ENCODE results near the gene REPS1. TPM values are rescaled to one million over a fixed set of nuclear protein-coding genes. Genes with fewer than 3 reads are reported as not detected.
"Not testable (repeated sequence)": the region's sequence is repeated elsewhere in the genome, so short reads cannot be mapped to it uniquely, and the experiment has no call there.

REPS1 gene, protein sequence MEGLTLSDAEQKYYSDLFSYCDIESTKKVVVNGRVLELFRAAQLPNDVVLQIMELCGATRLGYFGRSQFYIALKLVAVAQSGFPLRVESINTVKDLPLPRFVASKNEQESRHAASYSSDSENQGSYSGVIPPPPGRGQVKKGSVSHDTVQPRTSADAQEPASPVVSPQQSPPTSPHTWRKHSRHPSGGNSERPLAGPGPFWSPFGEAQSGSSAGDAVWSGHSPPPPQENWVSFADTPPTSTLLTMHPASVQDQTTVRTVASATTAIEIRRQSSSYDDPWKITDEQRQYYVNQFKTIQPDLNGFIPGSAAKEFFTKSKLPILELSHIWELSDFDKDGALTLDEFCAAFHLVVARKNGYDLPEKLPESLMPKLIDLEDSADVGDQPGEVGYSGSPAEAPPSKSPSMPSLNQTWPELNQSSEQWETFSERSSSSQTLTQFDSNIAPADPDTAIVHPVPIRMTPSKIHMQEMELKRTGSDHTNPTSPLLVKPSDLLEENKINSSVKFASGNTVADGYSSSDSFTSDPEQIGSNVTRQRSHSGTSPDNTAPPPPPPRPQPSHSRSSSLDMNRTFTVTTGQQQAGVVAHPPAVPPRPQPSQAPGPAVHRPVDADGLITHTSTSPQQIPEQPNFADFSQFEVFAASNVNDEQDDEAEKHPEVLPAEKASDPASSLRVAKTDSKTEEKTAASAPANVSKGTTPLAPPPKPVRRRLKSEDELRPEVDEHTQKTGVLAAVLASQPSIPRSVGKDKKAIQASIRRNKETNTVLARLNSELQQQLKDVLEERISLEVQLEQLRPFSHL
- total RNA-seq (2014; rRNA removed; shearing (Covaris generic)): 55.8 and 64.1 TPM in 2 replicates

DNA sequence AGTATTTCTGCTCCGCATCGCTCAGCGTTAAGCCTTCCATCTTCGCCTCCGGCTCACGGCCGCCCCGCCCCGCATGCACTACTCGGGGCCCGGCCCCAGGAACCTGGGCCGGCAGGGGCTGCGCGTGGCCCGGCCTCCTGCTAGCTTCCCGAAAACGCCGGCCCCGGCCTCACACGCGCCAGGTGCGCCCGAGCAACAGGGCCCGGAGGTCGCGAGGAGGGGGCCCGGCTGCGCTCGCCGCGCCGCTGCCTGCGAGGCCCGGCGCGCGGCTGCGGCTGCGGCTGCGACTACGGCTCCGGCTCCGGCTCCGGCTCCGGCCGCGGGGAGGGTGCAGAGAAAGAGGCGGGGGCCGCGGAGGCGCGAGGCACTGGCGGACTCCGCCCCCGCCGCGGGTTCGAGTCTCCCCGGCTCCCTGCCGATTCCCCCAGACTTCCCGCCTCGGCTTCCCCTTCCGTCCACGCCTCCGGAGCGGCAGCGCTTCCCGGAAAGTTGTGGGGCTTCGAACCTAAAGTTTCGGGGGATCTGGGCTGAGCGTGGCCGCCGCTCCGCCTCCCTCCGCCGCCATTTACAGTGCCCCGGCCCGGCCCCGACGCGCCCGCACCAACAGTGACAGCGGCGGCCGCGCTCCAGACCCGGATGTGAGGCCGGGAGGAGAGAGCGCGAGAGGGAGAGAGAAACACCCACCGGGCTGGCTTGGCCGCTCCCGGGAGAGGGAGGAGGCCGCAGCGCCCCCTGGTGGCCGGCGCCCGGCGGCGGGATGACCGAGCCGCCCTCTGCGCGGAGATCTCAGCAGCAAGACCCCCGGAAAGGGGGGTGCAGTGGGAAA, at the start of gene REPS1:
Gene REPS1, minus strand, starts transcription at position 611 of the 826 bp plus-strand sequence. Its CDS starts 571 bp downstream, at position 40.
- no peaks in the 10 kb centered on the region for H3K36me3 ChIP-seq (replicated peaks; ENCODE audit: control insufficient read depth, insufficient read depth, low read length)
- H3K4me3 ChIP-seq (ENCODE audit: insufficient read depth, low read depth, low read length): peak within 1 kb of the TSS; percentile 88
- no peaks in the 10 kb centered on the region for H3K27me3 ChIP-seq (ENCODE audit: control insufficient read depth, insufficient read depth, low read length)
- DNase-seq: peak; percentile 96

DNA sequence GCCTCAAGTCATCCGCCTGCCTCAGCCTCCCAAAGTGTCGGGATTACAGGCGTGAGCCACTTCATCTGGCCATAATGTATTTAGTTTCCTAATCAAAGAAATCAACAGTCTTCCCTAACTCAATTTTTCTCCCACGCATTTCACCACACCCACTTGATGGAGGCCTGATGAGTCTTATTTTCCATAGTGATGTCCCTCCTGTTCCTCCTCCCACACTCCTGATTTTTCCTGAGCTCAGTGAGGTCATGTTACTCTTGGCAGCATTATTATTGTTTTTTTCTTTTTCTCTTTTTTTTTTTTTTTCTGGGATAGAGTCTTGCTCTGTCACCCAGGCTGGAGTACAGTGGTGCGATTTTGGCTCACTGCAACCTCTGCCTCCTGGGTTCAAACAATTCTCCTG, 49.4 kb upstream of the REPS1 start:
- Histone ChIP-seq H3K27me3 (ENCODE audit: control insufficient read depth, insufficient read depth, low read length) (no peaks in the 10 kb centered on the region), H3K4me3 (ENCODE audit: insufficient read depth, low read depth, low read length) (no peak overlapping the region), H3K36me3 (replicated peaks; ENCODE audit: control insufficient read depth, insufficient read depth, low read length) (peaks cover 11% of the 10 kb centered on the region)
- no peak for DNase-seq

DNA sequence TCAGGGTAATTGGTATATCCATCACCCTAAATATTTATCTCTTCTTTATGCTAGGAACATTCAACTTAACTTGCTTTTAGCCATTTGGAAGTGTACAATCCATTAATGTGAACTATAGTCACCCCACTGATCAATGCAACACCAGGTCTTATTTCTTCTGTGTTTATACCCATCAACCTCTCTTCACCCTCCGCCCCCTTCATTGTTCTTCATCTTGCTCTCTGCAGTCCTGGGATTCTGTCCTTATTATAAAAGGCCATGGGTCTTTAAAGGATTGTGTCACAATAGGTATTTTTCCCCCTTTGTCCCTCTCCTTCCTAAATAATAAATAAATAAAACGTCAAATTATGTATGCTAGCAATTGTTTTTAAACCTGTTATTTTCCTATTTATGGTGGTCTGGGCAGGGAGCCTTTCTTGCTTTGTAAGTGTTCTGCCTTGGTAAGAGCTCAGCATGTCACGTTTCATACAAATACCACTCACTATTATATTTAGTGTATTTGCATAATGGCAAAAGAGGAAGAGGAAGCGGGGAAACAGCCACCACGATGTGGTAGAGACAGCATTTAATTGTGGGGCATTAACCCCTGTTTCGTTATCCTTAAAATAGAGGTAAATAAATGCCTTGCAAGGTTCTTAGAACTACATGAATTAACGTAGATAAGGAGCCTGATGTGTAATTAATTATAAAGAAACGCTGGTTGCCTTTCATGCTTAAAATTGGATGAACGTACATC, 42.3 kb upstream of the REPS1 start:
- DNase-seq: peak; percentile 25
- Histone ChIP-seq H3K4me3 (ENCODE audit: insufficient read depth, low read depth, low read length) (peak overlapping the region; percentile 95; the same call in 1 of the 2 replicates), H3K36me3 (replicated peaks; ENCODE audit: control insufficient read depth, insufficient read depth, low read length) (peaks cover 4% of the 10 kb centered on the region), H3K27me3 (ENCODE audit: control insufficient read depth, insufficient read depth, low read length) (no peaks in the 10 kb centered on the region)

DNA sequence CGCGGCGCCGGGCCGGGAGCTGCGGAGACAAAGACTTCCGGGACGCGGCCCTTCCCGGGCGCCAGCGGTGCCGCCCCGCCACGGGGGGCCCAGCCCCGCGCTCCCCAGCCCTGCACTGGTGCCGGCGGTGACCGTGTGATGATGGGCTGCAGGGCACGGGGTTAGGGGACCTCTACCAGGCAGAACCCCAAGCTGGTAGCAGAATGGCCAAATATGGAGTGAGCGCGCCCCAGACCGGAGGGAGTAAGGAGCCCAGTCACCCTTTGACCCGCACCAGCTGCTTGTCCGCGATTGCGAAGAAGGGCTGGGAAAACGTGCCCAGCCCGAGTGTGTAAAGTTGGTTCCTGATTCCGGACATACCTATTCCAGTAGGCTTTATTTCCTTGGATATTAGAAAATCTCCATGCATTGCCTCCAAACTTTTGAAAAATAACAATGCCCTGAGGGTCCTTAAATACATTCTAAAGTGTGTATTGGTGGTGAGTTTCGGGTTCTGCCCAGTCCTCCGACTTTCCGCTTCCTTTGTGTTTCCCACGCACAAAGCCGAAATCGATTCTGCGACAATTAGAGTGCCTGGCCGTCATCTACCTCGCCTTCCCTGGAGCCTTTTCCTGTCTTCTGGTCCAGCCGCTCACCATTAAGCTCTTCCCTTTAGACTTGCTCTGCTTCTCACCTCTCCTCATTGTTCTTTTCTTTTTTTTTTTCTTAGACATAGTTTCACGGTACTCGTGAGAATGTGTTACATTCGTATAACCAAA, 41.6 kb upstream of the REPS1 start:
- DNase-seq: peak; percentile 78
- H3K36me3 ChIP-seq (replicated peaks; ENCODE audit: control insufficient read depth, insufficient read depth, low read length): no peaks in the 10 kb centered on the region; the same call in 1 of the 2 replicates
- H3K27me3 ChIP-seq (ENCODE audit: control insufficient read depth, insufficient read depth, low read length): no peaks in the 10 kb centered on the region
- peak overlapping the region; percentile 95 for H3K4me3 ChIP-seq (ENCODE audit: insufficient read depth, low read depth, low read length)

DNA sequence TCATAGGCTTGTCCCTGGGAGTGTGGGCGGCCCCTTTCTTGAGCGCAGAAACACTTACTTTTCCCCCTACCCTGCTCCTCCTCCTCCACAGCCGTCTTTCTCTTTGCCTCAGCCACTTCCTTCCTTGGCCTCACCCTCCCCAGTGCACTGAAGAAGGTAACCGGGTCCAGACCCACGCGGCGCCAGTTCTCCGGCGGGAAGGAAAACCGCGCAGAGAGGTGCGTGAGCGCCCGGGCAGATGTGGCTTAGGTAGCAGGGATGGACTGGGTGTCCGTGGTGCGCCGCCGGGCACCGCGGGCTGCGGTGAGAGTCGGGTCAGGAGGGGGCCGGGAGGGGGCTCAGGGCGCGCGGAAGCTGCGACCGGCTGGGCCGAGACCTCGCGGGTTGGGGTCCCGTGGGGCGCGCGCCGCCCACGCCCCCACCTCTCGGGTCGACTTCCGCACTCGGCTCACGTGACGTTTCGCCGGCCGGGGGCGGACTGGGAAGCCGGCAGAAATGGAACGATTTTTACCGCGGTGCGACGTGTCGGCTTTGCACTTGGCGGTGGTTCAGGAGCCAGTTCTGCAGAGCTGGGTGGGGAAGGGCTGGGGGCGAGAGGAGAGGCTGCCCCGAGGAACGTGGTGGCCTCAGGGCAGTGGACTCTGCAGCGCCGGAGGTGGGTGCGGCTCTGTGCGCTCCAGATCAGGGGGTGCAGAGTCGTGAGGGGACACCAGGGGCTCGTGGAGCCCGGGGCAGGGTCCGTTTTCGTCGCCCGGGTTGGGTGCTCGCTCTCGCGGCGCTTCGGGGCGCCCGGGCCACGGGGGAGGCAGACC, 40.8 kb upstream of the REPS1 start, which contains the start of gene ABRACL:
Gene ABRACL, plus strand, starts transcription at position 88 of the 812 bp plus-strand sequence. CDS start 5,416 bp downstream, outside the sequence.
- Histone ChIP-seq H3K4me3 (ENCODE audit: insufficient read depth, low read depth, low read length) (peak within 1 kb of the TSS; percentile 95), H3K36me3 (replicated peaks; ENCODE audit: control insufficient read depth, insufficient read depth, low read length) (no peaks in the 10 kb centered on the region), H3K27me3 (ENCODE audit: control insufficient read depth, insufficient read depth, low read length) (no peaks in the 10 kb centered on the region)
- peak; percentile 88 for DNase-seq

DNA sequence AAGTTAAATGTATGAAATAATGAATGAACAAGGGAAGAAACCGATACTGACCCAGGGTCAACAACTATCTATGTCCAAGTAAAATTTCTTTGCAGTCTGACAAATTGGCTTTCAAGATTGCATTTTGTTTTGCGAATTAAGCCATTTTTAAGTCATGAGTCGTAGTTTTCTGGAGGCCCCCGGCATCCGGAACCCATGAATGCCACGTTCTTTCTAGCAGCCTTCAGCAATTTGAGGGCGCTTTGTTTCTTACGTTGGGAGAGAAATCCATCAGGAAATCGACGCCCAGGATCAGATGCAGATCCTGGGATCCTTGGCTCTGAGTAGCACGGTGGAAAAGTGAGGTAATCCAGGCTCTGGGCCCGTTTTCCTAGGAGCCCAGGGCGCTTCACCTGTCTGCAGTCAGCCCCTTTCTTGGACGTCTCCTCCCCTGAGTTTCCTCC, 40.2 kb upstream of the REPS1 start:
- H3K36me3 ChIP-seq (replicated peaks; ENCODE audit: control insufficient read depth, insufficient read depth, low read length): no peaks in the 10 kb centered on the region
- DNase-seq: no peak
- peak overlapping the region; percentile 95 for H3K4me3 ChIP-seq (ENCODE audit: insufficient read depth, low read depth, low read length)
- H3K27me3 ChIP-seq (ENCODE audit: control insufficient read depth, insufficient read depth, low read length): no peaks in the 10 kb centered on the region

DNA sequence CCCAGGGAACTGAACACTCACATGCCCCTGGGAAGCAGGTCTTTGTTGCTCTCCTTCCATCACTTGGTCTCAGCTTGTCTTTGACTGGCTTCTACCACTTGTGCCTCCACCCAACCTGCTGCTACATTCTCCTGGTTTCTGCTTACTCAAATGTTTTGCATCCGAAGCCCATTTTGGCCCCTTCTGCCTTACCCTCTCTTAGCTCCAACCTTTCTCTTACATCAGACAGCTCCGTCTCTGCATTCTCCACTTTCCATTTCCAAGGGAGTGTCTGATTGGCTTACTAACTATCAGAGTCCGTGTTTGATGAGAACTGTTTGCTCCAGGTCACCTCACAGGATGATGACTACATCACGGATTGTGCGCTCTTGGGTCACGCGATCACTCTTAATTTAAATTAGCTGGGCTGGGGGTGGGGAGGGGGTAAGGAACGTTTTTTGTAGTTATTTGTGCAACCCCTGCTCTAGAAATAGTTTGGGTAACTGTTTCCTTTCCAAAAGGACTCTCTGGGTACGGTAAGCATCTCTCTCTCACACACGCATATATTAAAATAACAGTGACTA, 39.6 kb upstream of the REPS1 start:
- Histone ChIP-seq H3K4me3 (ENCODE audit: insufficient read depth, low read depth, low read length) (peak overlapping the region; percentile 95), H3K36me3 (replicated peaks; ENCODE audit: control insufficient read depth, insufficient read depth, low read length) (no peaks in the 10 kb centered on the region), H3K27me3 (ENCODE audit: control insufficient read depth, insufficient read depth, low read length) (no peaks in the 10 kb centered on the region)
- peak; percentile 38 for DNase-seq

DNA sequence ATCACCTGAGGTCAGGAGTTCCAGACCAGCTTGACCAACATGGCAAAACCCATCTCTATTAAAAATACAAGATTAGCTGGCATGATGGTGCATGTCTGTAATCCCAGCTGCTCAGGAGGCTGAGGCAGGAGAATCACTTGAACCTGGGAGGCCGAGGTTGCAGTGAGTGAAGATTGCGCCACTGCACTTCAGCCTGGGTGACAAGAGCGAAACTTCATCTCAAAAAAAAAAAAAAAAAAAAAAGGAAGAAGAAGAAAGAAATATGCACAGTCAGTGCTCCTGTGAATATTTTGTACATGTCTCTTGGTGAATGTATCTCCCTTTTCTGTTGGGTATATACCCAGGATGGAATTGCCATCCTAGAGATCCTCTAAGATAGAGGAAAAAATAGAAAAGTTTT, 37.4 kb upstream of the REPS1 start:
- not testable (repeated sequence) for H3K36me3 ChIP-seq (replicated peaks; ENCODE audit: control insufficient read depth, insufficient read depth, low read length); H3K27me3 ChIP-seq (ENCODE audit: control insufficient read depth, insufficient read depth, low read length); H3K4me3 ChIP-seq (ENCODE audit: insufficient read depth, low read depth, low read length); DNase-seq

DNA sequence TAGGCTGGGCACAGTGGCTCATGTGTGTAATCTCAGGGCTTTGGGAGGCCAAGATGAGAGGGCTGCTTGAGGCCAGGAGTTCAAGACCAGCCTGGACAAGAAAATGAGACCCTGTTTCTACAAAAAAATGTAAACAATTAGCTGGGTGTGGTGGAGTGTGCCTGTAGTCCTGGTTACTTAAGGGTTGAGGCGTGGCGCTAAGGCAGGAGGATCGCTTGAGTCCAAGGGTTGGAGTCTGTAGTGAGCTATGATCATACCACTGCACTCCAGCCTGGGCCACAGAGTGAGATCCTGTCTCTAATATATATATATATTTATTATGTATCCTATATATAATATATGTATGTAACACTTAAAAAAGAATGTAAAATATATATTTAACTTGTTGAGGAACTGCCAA, 32.6 kb upstream of the REPS1 start:
- Histone ChIP-seq H3K4me3 (ENCODE audit: insufficient read depth, low read depth, low read length) (no peak overlapping the region), H3K36me3 (replicated peaks; ENCODE audit: control insufficient read depth, insufficient read depth, low read length) (no peaks in the 10 kb centered on the region), H3K27me3 (ENCODE audit: control insufficient read depth, insufficient read depth, low read length) (no peaks in the 10 kb centered on the region)
- DNase-seq: no peak

DNA sequence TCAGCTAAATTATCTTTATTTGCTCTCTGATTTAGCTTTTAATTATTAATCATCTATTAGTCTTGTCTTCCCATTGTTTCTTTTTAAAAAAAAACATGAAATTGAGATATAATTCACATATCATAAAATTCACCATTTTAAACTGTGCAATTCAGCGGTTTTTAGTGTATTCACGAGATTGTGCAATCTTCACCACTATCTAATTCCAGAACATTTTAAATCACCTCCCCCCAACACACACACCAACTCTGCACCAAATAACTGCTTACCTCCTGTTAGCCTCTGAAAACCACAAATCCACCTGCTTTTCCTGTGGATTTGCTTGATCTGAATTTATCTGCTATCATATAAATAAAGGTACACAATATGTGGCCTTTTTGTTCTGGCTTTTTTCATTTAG, 31.7 kb upstream of the REPS1 start:
- no peak for DNase-seq
- Histone ChIP-seq H3K4me3 (ENCODE audit: insufficient read depth, low read depth, low read length) (no peak overlapping the region), H3K27me3 (ENCODE audit: control insufficient read depth, insufficient read depth, low read length) (no peaks in the 10 kb centered on the region), H3K36me3 (replicated peaks; ENCODE audit: control insufficient read depth, insufficient read depth, low read length) (no peaks in the 10 kb centered on the region)

DNA sequence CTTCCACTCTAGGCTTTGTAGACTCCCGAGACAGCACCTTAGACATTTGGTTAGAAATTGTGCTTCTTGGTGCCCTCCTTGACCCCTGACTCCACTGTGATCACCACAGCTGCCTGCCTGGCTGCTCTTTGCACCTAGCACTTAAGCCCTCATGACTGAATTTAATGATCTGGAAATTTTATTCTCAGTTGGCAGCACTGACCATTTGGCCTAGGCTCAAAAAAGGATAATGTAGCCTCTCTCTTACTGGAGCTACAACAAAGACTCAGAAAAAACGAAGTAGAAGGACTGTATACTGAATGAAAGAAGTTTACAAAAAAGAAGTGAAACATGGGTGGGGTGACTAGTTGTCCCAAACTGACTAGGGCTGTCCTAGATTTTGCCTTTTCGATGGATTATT, 29.2 kb upstream of the REPS1 start:
- no peak for DNase-seq
- no peaks in the 10 kb centered on the region for H3K36me3 ChIP-seq (replicated peaks; ENCODE audit: control insufficient read depth, insufficient read depth, low read length)
- no peaks in the 10 kb centered on the region; the same call in 1 of the 2 replicates for H3K27me3 ChIP-seq (ENCODE audit: control insufficient read depth, insufficient read depth, low read length)
- no peak overlapping the region for H3K4me3 ChIP-seq (ENCODE audit: insufficient read depth, low read depth, low read length)

Measured in H7 (cell line).